ENCODE measurements around the gene TBXAS1. TPM values are rescaled to one million over a fixed set of nuclear protein-coding genes. Genes with fewer than 3 reads are reported as not detected.

TBXAS1 gene
- total RNA-seq, 2 donors from 2014 or later, result 3.6 to 10.6 TPM

DNA sequence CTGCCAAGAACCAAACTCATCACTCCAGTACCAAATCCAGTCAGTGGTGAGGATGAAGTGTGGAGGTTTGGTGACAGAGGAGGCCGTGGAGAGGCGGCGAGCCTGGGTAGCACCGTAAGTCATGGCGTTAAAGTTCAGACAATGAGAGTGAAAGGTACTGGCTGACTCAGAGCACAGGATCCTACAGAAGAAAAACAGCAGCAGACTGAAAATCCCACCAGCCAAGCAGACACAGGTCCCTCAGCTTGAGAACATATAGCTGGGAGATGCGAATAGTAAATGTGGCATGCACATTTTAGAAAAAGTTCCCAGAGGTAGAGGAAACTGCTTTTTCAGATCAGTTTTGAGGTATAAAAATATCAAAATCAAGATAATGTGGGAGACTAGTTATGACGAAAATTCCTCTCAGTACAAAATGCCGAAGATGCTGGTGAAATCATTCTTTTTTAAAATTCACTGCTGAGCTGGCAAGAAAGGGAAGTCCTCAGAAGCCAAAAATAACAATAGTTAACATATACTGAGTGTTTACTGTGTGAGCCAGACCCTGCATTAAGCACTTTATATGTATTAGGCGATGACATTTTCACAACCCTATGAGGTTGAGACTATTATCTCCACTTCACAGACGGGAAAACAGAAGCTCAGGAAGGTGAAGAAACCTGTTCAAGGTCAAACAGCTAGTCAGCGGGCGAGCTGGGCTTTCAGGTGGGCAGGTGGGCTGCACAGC lies 212.8 kb downstream of the TBXAS1 start:
- Histone ChIP-seq H3K27me3 (no peaks in the 10 kb centered on the region), H3K27ac (no peak overlapping the region), H3K36me3 (replicated peaks in 1 of 2; ENCODE audit: insufficient read depth in 1 of 2, low read depth in 2 of 2) (peaks cover 4 to 9% of the 10 kb centered on the region in 2 donors), H3K9me3 (no peaks in the 10 kb centered on the region), H3K4me1 (peaks cover 19% of the 10 kb centered on the region), H3K4me3 (no peak overlapping the region)
- TF ChIP-seq, protein P1, sequence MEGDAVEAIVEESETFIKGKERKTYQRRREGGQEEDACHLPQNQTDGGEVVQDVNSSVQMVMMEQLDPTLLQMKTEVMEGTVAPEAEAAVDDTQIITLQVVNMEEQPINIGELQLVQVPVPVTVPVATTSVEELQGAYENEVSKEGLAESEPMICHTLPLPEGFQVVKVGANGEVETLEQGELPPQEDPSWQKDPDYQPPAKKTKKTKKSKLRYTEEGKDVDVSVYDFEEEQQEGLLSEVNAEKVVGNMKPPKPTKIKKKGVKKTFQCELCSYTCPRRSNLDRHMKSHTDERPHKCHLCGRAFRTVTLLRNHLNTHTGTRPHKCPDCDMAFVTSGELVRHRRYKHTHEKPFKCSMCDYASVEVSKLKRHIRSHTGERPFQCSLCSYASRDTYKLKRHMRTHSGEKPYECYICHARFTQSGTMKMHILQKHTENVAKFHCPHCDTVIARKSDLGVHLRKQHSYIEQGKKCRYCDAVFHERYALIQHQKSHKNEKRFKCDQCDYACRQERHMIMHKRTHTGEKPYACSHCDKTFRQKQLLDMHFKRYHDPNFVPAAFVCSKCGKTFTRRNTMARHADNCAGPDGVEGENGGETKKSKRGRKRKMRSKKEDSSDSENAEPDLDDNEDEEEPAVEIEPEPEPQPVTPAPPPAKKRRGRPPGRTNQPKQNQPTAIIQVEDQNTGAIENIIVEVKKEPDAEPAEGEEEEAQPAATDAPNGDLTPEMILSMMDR (IDR thresholded peaks at IDR 0.05), result no peak
- no peak for TF ChIP-seq POLR2A (IDR thresholded peaks at IDR 0.05)
- no peak for DNase-seq
- intact Hi-C loops (cut with DNase I), result no loop called here
- no peak for ATAC-seq
- 86 to 93% methylated on average over 12 of the region's 12 CpGs for WGBS, 2 donors

DNA sequence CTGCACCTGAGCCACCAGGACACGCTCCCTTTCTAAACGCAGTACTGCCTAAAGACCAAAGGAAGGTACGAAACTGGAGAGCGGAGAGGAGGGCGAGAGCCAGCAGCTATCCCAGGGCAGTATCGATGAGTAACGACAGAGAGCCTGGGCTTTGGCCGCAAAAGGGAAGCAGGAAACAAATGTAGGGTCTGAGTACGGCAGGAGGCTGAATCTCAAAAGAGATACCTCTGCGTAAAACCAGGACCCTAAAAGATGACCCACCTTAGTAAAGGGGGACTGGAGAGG lies 213.3 kb downstream of the TBXAS1 start:
- intact Hi-C loops (cut with DNase I), result no loop called here
- TF ChIP-seq POLR2A (IDR thresholded peaks at IDR 0.05), result no peak
- TF ChIP-seq, protein P1 (IDR thresholded peaks at IDR 0.05), result no peak
- no peak for ATAC-seq
- peaks cover 24% of the 10 kb centered on the region for H3K4me1 ChIP-seq
- H3K27me3 ChIP-seq, result no peaks in the 10 kb centered on the region
- no peak overlapping the region for H3K4me3 ChIP-seq
- DNase-seq, result no peak
- no peaks in the 10 kb centered on the region for H3K9me3 ChIP-seq
- peaks cover 4 to 5% of the 10 kb centered on the region in 2 donors for H3K36me3 ChIP-seq (replicated peaks in 1 of 2; ENCODE audit: insufficient read depth in 1 of 2, low read depth in 2 of 2)
- H3K27ac ChIP-seq, result no peak overlapping the region
- WGBS, 2 donors, result 94% methylated on average over 10 of the region's 10 CpGs

DNA sequence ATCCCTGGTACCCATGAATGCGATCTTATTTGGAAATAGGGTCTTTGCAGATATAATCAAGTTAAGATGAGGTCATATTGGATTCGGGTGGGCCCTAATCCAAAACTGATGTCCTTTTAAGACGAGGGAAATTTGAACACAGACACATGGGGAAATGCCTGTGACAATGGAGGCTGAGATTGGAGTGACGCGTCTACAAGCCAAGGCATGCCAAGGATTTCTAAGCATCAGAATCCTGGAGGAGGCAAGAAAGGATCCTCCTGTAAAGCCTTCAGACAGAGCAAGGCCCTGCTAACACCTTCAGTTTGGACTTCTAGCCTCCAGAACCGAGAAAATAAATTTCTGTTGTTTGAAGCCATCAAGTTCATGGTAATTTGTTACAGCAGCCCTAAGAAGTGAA lies 215.2 kb downstream of the TBXAS1 start:
- DNase-seq, result no peak
- peaks cover 37% of the 10 kb centered on the region for H3K4me1 ChIP-seq
- ATAC-seq, result no peak
- no peaks in the 10 kb centered on the region for H3K9me3 ChIP-seq
- H3K27ac ChIP-seq, result no peak overlapping the region
- intact Hi-C loops (cut with DNase I), result no loop called here
- WGBS, 2 donors, result 95 to 98% methylated on average over 6 of the region's 6 CpGs
- H3K27me3 ChIP-seq, result no peaks in the 10 kb centered on the region
- no peaks in the 10 kb centered on the region for H3K36me3 ChIP-seq (replicated peaks in 1 of 2; ENCODE audit: insufficient read depth in 1 of 2, low read depth in 2 of 2)
- no peak for TF ChIP-seq POLR2A (IDR thresholded peaks at IDR 0.05)
- TF ChIP-seq, protein P1 (IDR thresholded peaks at IDR 0.05), result no peak
- H3K4me3 ChIP-seq, result no peak overlapping the region

DNA sequence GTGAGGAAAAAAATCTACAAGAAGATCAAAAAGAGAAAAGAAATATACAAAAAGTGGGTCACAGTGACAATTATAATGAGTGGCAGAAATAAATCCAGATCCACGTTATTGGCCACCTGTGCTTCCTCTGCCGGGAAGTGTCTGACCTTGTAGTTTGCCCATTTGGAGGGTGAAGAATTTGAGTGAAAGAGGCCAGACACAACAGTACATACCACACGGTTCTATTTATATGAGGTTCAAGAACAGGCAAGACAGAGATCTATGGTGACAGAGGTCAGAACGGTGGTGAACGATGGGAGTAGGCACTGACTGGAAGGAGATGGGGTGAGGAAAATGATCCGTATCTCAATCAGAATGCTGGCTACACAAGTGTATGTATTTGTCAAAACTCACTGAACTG lies 216.6 kb downstream of the TBXAS1 start:
- H3K4me3 ChIP-seq, result no peak overlapping the region
- ATAC-seq (no peak), DNase-seq (no peak)
- no peaks in the 10 kb centered on the region for H3K27me3 ChIP-seq
- peaks cover 45% of the 10 kb centered on the region for H3K4me1 ChIP-seq
- 21 to 24% methylated on average over 6 of the region's 6 CpGs for WGBS, 2 donors
- no peak overlapping the region for H3K27ac ChIP-seq
- intact Hi-C loops (cut with DNase I), result no loop called here
- H3K9me3 ChIP-seq, result no peaks in the 10 kb centered on the region
- no peaks in the 10 kb centered on the region for H3K36me3 ChIP-seq (replicated peaks in 1 of 2; ENCODE audit: insufficient read depth in 1 of 2, low read depth in 2 of 2)
- TF ChIP-seq POLR2A (IDR thresholded peaks at IDR 0.05), result no peak
- TF ChIP-seq, protein P1 (IDR thresholded peaks at IDR 0.05), result no peak

DNA sequence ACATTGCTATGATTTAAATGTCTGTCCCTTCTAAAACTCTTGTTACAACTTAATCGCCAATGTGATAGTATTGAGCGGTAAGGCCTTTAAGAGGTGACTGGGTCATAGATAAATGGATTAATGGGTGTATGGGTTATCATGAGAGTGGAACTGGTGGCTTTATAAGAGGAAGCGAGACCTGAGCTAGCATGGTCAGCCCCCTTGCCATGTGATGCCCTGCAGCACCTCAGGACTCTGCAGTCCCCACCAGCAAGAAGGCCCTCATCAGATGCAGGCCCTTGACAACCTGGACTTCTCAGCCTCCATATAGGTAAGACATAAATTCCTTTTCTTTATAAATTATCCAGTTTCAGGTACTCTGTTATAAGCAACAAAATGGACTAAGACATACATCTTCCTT lies 218.1 kb downstream of the TBXAS1 start:
- ATAC-seq (no peak), DNase-seq (no peak)
- Histone ChIP-seq H3K27me3 (no peaks in the 10 kb centered on the region), H3K4me1 (peaks cover 45% of the 10 kb centered on the region), H3K36me3 (replicated peaks in 1 of 2; ENCODE audit: insufficient read depth in 1 of 2, low read depth in 2 of 2) (no peaks in the 10 kb centered on the region), H3K9me3 (no peaks in the 10 kb centered on the region), H3K27ac (no peak overlapping the region), H3K4me3 (no peak overlapping the region)
- 77 to 85% methylated on average over 3 of the region's 3 CpGs for WGBS, 2 donors
- no peak for TF ChIP-seq POLR2A (IDR thresholded peaks at IDR 0.05)
- TF ChIP-seq, protein P1 (IDR thresholded peaks at IDR 0.05), result no peak
- intact Hi-C loops (cut with DNase I), result no loop called here
